Stimulated activated CD4-positive, alpha-beta T cell treated with anti-CD3 and anti-CD28 coated beads, Interleukin-12 subunit alpha, Interleukin-12 subunit beta, amount 100 ng/mL, for 4 hours (primary cell): ENCODE measurements around the gene ZNF410.

ENCODE experiments used
- DNase-seq: peaks from one replicate; pipeline ENCODE4 v3.0.0-alpha.2; 2020

The ZNF410 gene

GRCh38 chr14:73958591-73958990 is 71.9 kb downstream of the ZNF410 start:
- no peak for DNase-seq

GRCh38 chr14:73961192-73961591 is 74.5 kb downstream of the ZNF410 start:
- DNase-seq = no peak

GRCh38 chr14:73965216-73965615 is 78.6 kb downstream of the ZNF410 start:
- no peak for DNase-seq

- DNase-seq = no peak
Observed at GRCh38 chr14:73968885-73969284, 82.2 kb downstream of the ZNF410 start.

GRCh38 chr14:73973497-73973896 is 86.8 kb downstream of the ZNF410 start:
- DNase-seq = no peak

- DNase-seq = no peak
Observed at GRCh38 chr14:73976125-73976524, 89.5 kb downstream of the ZNF410 start.

- DNase-seq = no peak
Observed at GRCh38 chr14:73977896-73978295, 91.2 kb downstream of the ZNF410 start.
